ENCODE results near the gene STXBP1.

Gene STXBP1

GRCh38 chr9:127722055-127722745, 110.1 kb downstream of the STXBP1 start:
- TF ChIP-seq CTCF (conservative IDR thresholded peaks at IDR 0.05; ENCODE audit: low read length): no peak
- H3K4me3 ChIP-seq (ENCODE audit: low read length): no peak overlapping the region
- DNase-seq (ENCODE audit: low read depth): no peak

DNA sequence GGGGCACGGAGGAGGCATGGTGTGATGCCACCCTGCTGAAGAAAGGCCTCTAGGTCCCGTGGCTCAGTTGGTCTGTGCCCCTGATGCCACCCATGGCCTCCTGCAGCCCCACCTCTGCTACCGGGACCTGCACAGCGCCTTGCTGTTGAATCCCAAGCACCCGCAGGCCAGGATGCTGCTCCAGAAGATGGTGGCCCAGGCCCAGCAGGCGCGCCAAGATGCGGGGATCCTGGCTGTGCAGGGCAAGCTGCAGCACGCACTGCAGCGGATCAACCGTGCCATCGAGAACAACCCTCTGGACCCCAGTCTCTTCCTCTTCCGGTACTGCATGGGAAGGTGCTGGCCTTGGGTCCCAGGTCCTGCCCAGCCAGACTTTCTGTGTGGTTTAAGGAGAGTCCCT, 110.9 kb downstream of the STXBP1 start:
- H3K4me3 ChIP-seq (ENCODE audit: low read length): no peak overlapping the region
- DNase-seq (ENCODE audit: low read depth): no peak
- TF ChIP-seq CTCF (conservative IDR thresholded peaks at IDR 0.05; ENCODE audit: low read length): no peak

DNA sequence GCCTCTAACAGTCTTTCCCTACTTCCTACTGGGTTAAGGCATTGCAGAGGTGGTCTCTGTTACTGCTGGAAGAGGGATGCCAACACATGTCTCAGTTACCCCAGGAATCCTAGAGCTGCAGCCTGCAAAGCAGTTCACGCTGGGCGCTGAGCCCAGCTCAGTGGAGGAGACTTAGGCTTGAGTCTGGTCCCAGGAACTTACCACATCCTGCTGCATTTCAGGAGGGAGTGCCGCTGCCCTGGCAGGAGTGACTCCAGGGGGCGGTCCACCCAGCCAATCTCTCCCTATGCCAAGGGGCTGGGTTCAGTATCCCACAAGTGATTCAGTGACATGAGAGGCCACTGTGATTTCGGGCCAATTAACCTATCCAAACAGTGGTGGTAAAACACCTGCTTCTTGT, 111.4 kb downstream of the STXBP1 start:
- peak; percentile 88 for DNase-seq (ENCODE audit: low read depth)
- no peak overlapping the region for H3K4me3 ChIP-seq (ENCODE audit: low read length)
- peak; percentile 27; the same call in 1 of the 2 replicates for TF ChIP-seq CTCF (conservative IDR thresholded peaks at IDR 0.05; ENCODE audit: low read length)

DNA sequence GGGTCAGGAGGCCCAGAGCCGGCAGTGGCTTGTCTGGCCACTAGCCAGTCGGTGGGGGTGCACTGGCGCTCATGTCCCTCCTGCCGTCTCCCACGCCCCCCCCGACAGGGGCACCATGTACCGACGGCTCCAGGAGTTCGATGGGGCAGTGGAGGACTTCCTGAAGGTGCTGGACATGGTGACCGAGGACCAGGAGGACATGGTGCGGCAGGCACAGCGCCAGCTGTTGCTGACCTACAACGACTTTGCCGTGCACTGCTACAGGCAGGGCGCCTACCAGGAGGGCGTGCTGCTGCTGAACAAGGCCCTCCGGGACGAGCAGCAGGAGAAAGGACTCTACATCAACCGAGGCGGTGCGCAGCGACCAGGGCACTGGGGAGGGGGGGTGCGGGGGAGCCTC, 111.9 kb downstream of the STXBP1 start:
- H3K4me3 ChIP-seq (ENCODE audit: low read length): no peak overlapping the region
- no peak for TF ChIP-seq CTCF (conservative IDR thresholded peaks at IDR 0.05; ENCODE audit: low read length)
- DNase-seq (ENCODE audit: low read depth): no peak

DNA sequence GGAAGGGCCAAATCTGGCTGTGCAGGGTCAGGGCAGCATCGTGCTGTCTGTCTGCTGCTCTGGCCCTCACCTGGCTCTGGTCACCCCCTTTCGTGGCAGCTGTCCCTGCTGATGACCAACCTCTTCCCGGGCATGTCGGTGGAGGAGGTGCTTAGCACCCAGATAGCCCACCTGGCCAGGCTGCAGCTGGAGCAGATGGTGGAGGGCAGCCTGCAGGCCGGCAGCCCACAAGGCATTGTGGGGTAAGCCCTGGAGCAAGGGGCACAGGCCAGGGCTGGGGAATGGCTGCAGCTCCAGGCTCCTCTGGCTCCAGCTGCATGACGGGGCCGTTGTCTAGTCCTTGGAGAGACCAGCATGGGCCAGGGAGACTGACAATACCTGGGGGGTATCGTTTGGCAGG, 114.8 kb downstream of the STXBP1 start:
- no peak for TF ChIP-seq CTCF (conservative IDR thresholded peaks at IDR 0.05; ENCODE audit: low read length)
- no peak overlapping the region for H3K4me3 ChIP-seq (ENCODE audit: low read length)
- no peak for DNase-seq (ENCODE audit: low read depth)

DNA sequence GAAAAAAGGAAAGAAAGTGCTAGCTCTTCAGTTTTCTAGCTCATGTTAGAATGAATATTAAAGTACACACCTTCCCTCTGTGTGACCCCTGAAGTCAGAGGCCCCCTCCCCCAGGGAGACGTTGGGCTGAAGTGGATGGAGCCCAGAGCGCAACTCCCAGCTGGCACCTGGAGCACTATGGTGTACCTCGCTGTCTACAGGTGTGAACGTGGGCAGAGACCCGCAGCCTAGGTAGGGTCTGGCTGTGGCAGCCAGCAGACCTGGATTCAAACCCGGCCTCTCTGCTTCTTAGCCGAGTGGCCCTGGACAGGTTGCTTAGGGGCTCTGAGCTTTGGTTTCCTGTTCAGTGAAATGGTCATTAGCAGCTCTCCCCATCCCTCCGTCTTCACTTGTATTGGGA, 116.7 kb downstream of the STXBP1 start:
- TF ChIP-seq CTCF (conservative IDR thresholded peaks at IDR 0.05; ENCODE audit: low read length): no peak
- no peak for DNase-seq (ENCODE audit: low read depth)
- H3K4me3 ChIP-seq (ENCODE audit: low read length): no peak overlapping the region

DNA sequence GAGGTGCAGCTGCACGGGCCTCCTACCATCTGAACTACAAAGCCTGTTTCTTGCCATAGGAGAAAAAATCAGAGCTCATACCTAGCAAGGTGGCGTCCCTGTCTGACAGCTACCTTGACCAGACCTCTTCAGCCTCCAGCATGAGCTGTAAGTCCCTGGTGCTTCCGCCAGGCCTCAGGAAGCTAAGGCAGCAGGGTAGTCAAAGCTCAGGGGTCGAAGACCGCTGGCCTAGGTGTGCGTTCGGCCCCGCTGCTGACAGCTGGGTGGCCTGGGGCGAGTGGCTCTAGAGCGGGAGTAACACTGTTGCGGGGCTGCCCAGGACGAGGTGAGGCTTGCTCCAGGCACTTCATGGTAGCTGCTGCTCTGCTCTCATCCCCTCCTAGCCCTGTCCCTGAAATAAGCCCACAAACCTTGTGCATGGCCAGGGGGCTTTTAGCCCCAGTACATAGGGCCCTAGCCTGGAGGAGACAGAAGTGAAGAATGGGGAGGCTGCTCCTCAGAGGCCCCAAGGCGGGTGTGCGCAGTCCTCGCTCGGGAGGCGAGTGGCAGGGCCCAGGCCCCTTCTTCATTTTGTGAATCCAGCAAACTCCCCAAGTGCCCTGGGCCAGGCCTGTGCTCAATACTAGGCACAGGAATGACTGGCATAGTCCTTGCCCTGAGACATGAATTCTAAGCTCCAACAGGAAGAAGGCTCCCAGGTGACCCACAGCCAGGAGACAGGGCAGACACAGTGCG, 117.6 kb downstream of the STXBP1 start:
- no peak overlapping the region for H3K4me3 ChIP-seq (ENCODE audit: low read length)
- DNase-seq (ENCODE audit: low read depth): no peak
- TF ChIP-seq CTCF (conservative IDR thresholded peaks at IDR 0.05; ENCODE audit: low read length): no peak

All from AG10803 (cell line).